IPS DF 6.9 (cell line): ENCODE results near the gene RBM8A.
A peak's percentile ranks its signal among the peaks of the same experiment; 100 is the strongest.

ENCODE experiments used
- DNase-seq: peaks from one replicate; pipeline ENCODE4 v3.0.0-alpha.2; 2013; ENCODE audit warnings: low read depth, low spot score
- H3K27ac ChIP-seq: one replicate; pipeline ENCODE4 v1.5.1; 2013; ENCODE audit warnings: low read length, control low read depth
- H3K27me3 ChIP-seq: 2 replicates; pipeline ENCODE4 v1.6.1; 2013; ENCODE audit warnings: mild to moderate bottlenecking, low read length; ENCODE audit not compliant: control insufficient read depth, insufficient read depth
- H3K36me3 ChIP-seq: 2 replicates; pipeline ENCODE4 v1.6.1; 2013; ENCODE audit warnings: low read length; ENCODE audit not compliant: control insufficient read depth, insufficient read depth
- H3K4me1 ChIP-seq: 2 replicates; pipeline ENCODE4 v1.6.1; 2013; ENCODE audit warnings: low read length; ENCODE audit not compliant: control insufficient read depth, insufficient read depth
- H3K4me3 ChIP-seq: 2 replicates; pipeline ENCODE4 v1.5.1; 2013; ENCODE audit warnings: mild to moderate bottlenecking, low read length
- H3K9me3 ChIP-seq: 2 replicates; pipeline ENCODE4 v1.6.1; 2013; ENCODE audit warnings: low read length, inconsistent platforms; ENCODE audit not compliant: control insufficient read depth, insufficient read depth
- WGBS: extraction: QIAGEN DNeasy Blood & Tissue Kit; methylation state at CpG from one replicate; pipeline ENCODE4 v1.1.7; 2013; ENCODE audit warnings: mixed read lengths, missing lambda C conversion rate; ENCODE audit not compliant: insufficient read length, insufficient coverage; 5-methylcytosine and 5-hydroxymethylcytosine counted together

The RBM8A gene

GRCh38 chr1:145962157-145963102 is 35.1 kb upstream of the RBM8A start:
- DNase-seq: no peak
- peak overlapping the region; percentile 57; the same call in 1 of the 2 replicates for H3K4me3 ChIP-seq
- H3K9me3 ChIP-seq: no peaks in the 10 kb centered on the region
- peaks cover 3% of the 10 kb centered on the region; the same call in 1 of the 2 replicates for H3K4me1 ChIP-seq
- peaks cover 29% of the 10 kb centered on the region for H3K27me3 ChIP-seq
- no peaks in the 10 kb centered on the region for H3K36me3 ChIP-seq
- H3K27ac ChIP-seq: no peak overlapping the region
- no CpG with 5 or more reads among the region's 36 CpGs for WGBS

- H3K27ac ChIP-seq: no peak overlapping the region
- H3K4me1 ChIP-seq: peaks cover 3% of the 10 kb centered on the region; the same call in 1 of the 2 replicates
- WGBS: no CpG with 5 or more reads among the region's 57 CpGs
- no peak for DNase-seq
- H3K36me3 ChIP-seq: no peaks in the 10 kb centered on the region
- H3K4me3 ChIP-seq: peak overlapping the region; percentile 57; the same call in 1 of the 2 replicates
- H3K27me3 ChIP-seq: peaks cover 29% of the 10 kb centered on the region
- no peaks in the 10 kb centered on the region for H3K9me3 ChIP-seq
Measured at GRCh38 chr1:145961425-145962156, 34.3 kb upstream of the RBM8A start.

- Histone ChIP-seq H3K27ac (no peak overlapping the region), H3K27me3 (peaks cover 29% of the 10 kb centered on the region), H3K36me3 (no peaks in the 10 kb centered on the region), H3K4me1 (peaks cover 3% of the 10 kb centered on the region; the same call in 1 of the 2 replicates), H3K4me3 (peak overlapping the region; percentile 57; the same call in 1 of the 2 replicates), H3K9me3 (no peaks in the 10 kb centered on the region)
- no CpG with 5 or more reads among the region's 22 CpGs for WGBS
- no peak for DNase-seq
Measured at GRCh38 chr1:145961109-145961424, 33.8 kb upstream of the RBM8A start.

- Histone ChIP-seq H3K27me3 (peaks cover 31% of the 10 kb centered on the region), H3K36me3 (no peaks in the 10 kb centered on the region), H3K4me3 (peak overlapping the region; percentile 57; the same call in 1 of the 2 replicates), H3K9me3 (no peaks in the 10 kb centered on the region), H3K4me1 (peaks cover 3% of the 10 kb centered on the region; the same call in 1 of the 2 replicates), H3K27ac (no peak overlapping the region)
- peak; percentile 74 for DNase-seq
- WGBS: no CpG with 5 or more reads among the region's 44 CpGs
Measured at GRCh38 chr1:145960468-145961108, 33.3 kb upstream of the RBM8A start.

GRCh38 chr1:145959957-145960467 is 32.7 kb upstream of the RBM8A start:
- WGBS: no CpG with 5 or more reads among the region's 12 CpGs
- peaks cover 3% of the 10 kb centered on the region; the same call in 1 of the 2 replicates for H3K4me1 ChIP-seq
- no peaks in the 10 kb centered on the region for H3K9me3 ChIP-seq
- no peak for DNase-seq
- H3K4me3 ChIP-seq: peak overlapping the region; percentile 57; the same call in 1 of the 2 replicates
- peaks cover 31% of the 10 kb centered on the region for H3K27me3 ChIP-seq
- H3K27ac ChIP-seq: no peak overlapping the region
- no peaks in the 10 kb centered on the region for H3K36me3 ChIP-seq

GRCh38 chr1:145959333-145959732 is 32.0 kb upstream of the RBM8A start:
- Histone ChIP-seq H3K4me1 (peaks cover 3% of the 10 kb centered on the region; the same call in 1 of the 2 replicates), H3K4me3 (no peak overlapping the region), H3K27ac (no peak overlapping the region), H3K36me3 (no peaks in the 10 kb centered on the region), H3K9me3 (no peaks in the 10 kb centered on the region), H3K27me3 (peaks cover 31% of the 10 kb centered on the region)
- DNase-seq: no peak

GRCh38 chr1:145958734-145959133 is 31.4 kb upstream of the RBM8A start:
- H3K27me3 ChIP-seq: peaks cover 29% of the 10 kb centered on the region
- H3K9me3 ChIP-seq: no peaks in the 10 kb centered on the region
- no peak overlapping the region for H3K4me3 ChIP-seq
- DNase-seq: no peak
- H3K36me3 ChIP-seq: no peaks in the 10 kb centered on the region
- no peak overlapping the region for H3K27ac ChIP-seq
- H3K4me1 ChIP-seq: peaks cover under 1% of the 10 kb centered on the region; the same call in 1 of the 2 replicates

GRCh38 chr1:145957443-145958319 is 30.4 kb upstream of the RBM8A start, which contains the start of gene LIX1L:
Gene LIX1L, minus strand, starts transcription at chr1:145958017. Its CDS starts 90 bp downstream, at chr1:145957927.
- Histone ChIP-seq H3K4me3 (peak within 1 kb of the TSS; percentile 69; the same call in 1 of the 2 replicates), H3K9me3 (no peaks in the 10 kb centered on the region), H3K27ac (no peak within 1 kb of the TSS), H3K4me1 (no peaks in the 10 kb centered on the region), H3K36me3 (no peaks in the 10 kb centered on the region), H3K27me3 (peaks cover 20% of the 10 kb centered on the region)
- WGBS: no CpG with 5 or more reads among the region's 60 CpGs
- DNase-seq: peak; percentile 95

GRCh38 chr1:145956781-145957442 is 29.6 kb upstream of the RBM8A start:
- H3K27ac ChIP-seq: no peak overlapping the region
- no peaks in the 10 kb centered on the region for H3K36me3 ChIP-seq
- no peaks in the 10 kb centered on the region for H3K4me1 ChIP-seq
- WGBS: 100% methylated on average over 1 of the region's 3 CpGs
- DNase-seq: no peak
- peaks cover 15% of the 10 kb centered on the region for H3K27me3 ChIP-seq
- no peaks in the 10 kb centered on the region for H3K9me3 ChIP-seq
- H3K4me3 ChIP-seq: peak overlapping the region; percentile 69; the same call in 1 of the 2 replicates
